Mesendoderm (in vitro differentiated cells): Measurements from ENCODE around the gene ADGRG3.

Experiments used
- DNase-seq: peaks from one replicate; pipeline ENCODE4 v3.0.0; 2013
- H2AK5ac ChIP-seq: 2 replicates; pipeline ENCODE4 v1.6.1; 2013; ENCODE audit warnings: low read length, inconsistent platforms
- H2BK120ac ChIP-seq: 2 replicates; pipeline ENCODE4 v1.6.1; 2013; ENCODE audit warnings: low read depth, mild to moderate bottlenecking, low read length, moderate library complexity, mixed read lengths
- H2BK15ac ChIP-seq: replicated peaks from 2 replicates; pipeline ENCODE4 v1.6.1; 2013; ENCODE audit warnings: low read depth, mild to moderate bottlenecking, moderate library complexity
- H2BK5ac ChIP-seq: 2 replicates; pipeline ENCODE4 v1.6.1; 2013; ENCODE audit warnings: low read length, inconsistent platforms
- H3K18ac ChIP-seq: 2 replicates; pipeline ENCODE4 v1.6.1; 2013; ENCODE audit warnings: mild to moderate bottlenecking, low read length, mixed read lengths
- H3K23ac ChIP-seq: one replicate; pipeline ENCODE4 v1.6.1; 2013; ENCODE audit warnings: low read length
- H3K27ac ChIP-seq: 2 replicates; pipeline ENCODE4 v1.5.1; 2013; ENCODE audit warnings: low read depth, mild to moderate bottlenecking, inconsistent platforms, low read length, moderate library complexity
- H3K27me3 ChIP-seq: 2 replicates; pipeline ENCODE4 v1.6.1; 2013; ENCODE audit warnings: low read length, control low read depth, mild to moderate bottlenecking, inconsistent platforms; ENCODE audit not compliant: insufficient read depth, poor library complexity
- H3K36me3 ChIP-seq: 2 replicates; pipeline ENCODE4 v1.6.1; 2013; ENCODE audit warnings: low read length, inconsistent platforms; ENCODE audit not compliant: control insufficient read depth, insufficient read depth
- H3K4ac ChIP-seq: one replicate; pipeline ENCODE4 v1.6.1; 2013; ENCODE audit warnings: low read depth, mild to moderate bottlenecking, low read length, moderate library complexity
- H3K4me1 ChIP-seq: 2 replicates; pipeline ENCODE4 v1.6.1; 2013; ENCODE audit warnings: low read depth, low read length, inconsistent platforms; ENCODE audit not compliant: control insufficient read depth
- H3K4me2 ChIP-seq: 2 replicates; pipeline ENCODE4 v1.6.1; 2013; ENCODE audit warnings: low read length
- H3K4me3 ChIP-seq: 2 replicates; pipeline ENCODE4 v1.5.1; 2013; ENCODE audit warnings: mild to moderate bottlenecking, low read length
- H3K56ac ChIP-seq: one replicate; pipeline ENCODE4 v1.6.1; 2013; ENCODE audit warnings: low read length
- H3K79me1 ChIP-seq: 2 replicates; pipeline ENCODE4 v1.6.1; 2013; ENCODE audit warnings: low read length, inconsistent platforms
- H3K79me2 ChIP-seq: 2 replicates; pipeline ENCODE4 v1.6.1; 2013; ENCODE audit warnings: mild to moderate bottlenecking, low read length; ENCODE audit not compliant: control insufficient read depth, insufficient read depth
- H3K9ac ChIP-seq: 2 replicates; pipeline ENCODE4 v1.6.1; 2013; ENCODE audit warnings: low read length, inconsistent platforms
- H4K5ac ChIP-seq: one replicate; pipeline ENCODE4 v1.6.1; 2013; ENCODE audit warnings: low read length
- H4K8ac ChIP-seq: one replicate; pipeline ENCODE4 v1.6.1; 2013; ENCODE audit warnings: low read depth, mild to moderate bottlenecking, control low read depth, low read length, moderate library complexity
- WGBS: extraction: QIAGEN DNeasy Blood & Tissue Kit; methylation state at CpG from one replicate; pipeline ENCODE4 v1.1.7; 2013; ENCODE audit warnings: low lambda C conversion rate, missing lambda C conversion rate; ENCODE audit not compliant: insufficient coverage; ENCODE audit errors: extremely low coverage; 5-methylcytosine and 5-hydroxymethylcytosine counted together

Gene ADGRG3

DNA sequence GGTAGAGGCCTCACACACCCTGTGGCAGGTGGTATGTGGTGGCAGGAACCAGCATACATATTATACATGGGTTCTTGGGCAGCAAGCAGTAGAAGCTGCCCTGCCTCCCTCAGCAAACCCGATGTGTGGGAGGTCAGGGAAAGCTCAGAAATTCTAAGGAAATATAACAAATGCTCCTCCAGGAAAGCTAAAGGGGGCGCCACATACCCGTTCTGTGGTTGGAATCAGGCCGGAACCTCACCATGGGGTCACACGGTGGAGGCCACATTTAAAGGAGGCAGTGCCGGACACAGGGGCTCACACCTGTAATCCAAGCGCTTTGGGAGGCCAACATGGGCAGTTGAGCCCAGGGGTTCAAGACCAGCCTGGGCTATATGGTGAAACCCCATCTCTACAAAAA lies 55.1 kb downstream of the ADGRG3 start:
- no peak overlapping the region for H3K27ac ChIP-seq
- H2BK5ac ChIP-seq = no peak overlapping the region
- H3K27me3 ChIP-seq = no peaks in the 10 kb centered on the region
- no peak overlapping the region for H3K4ac ChIP-seq
- no peak overlapping the region for H3K9ac ChIP-seq
- H4K8ac ChIP-seq = no peak overlapping the region
- no peak overlapping the region for H2BK15ac ChIP-seq
- H3K36me3 ChIP-seq = no peaks in the 10 kb centered on the region
- no peak overlapping the region for H3K56ac ChIP-seq
- no peak overlapping the region for H4K5ac ChIP-seq
- no peaks in the 10 kb centered on the region for H3K4me1 ChIP-seq
- H3K79me2 ChIP-seq = no peaks in the 10 kb centered on the region
- DNase-seq = peak; percentile 61
- no peak overlapping the region for H2BK120ac ChIP-seq
- no peak overlapping the region for H3K18ac ChIP-seq
- no CpG with 5 or more reads among the region's 7 CpGs for WGBS
- no peak overlapping the region for H3K23ac ChIP-seq
- H3K4me2 ChIP-seq = no peak overlapping the region
- no peak overlapping the region for H3K4me3 ChIP-seq
- H2AK5ac ChIP-seq = no peak overlapping the region
- H3K79me1 ChIP-seq = no peaks in the 10 kb centered on the region

DNA sequence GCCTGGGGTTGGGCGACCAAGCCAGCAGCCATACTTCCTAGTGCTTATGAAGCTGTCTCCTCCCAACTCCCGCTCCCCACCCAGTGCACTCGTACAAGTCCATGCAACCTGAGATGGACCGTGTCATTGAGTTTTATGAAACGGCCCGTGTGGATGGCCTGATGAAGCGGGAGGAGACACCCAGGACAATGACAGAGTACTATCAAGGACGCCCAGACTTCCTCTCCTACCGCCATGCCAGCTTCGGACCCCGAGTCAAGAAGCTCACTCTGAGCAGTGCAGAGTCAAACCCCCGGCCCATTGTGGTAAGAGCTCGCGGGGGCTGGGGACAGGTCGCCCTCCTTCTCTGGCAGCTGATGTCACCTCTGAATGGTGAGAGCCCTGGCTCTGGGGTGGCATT lies 56.4 kb downstream of the ADGRG3 start:
- Histone ChIP-seq H3K4me1 (no peaks in the 10 kb centered on the region), H4K8ac (no peak overlapping the region), H3K4ac (no peak overlapping the region), H3K27me3 (no peaks in the 10 kb centered on the region), H3K36me3 (no peaks in the 10 kb centered on the region), H3K4me2 (no peak overlapping the region), H4K5ac (no peak overlapping the region), H3K56ac (no peak overlapping the region), H3K27ac (no peak overlapping the region), H3K23ac (no peak overlapping the region), H3K79me2 (no peaks in the 10 kb centered on the region), H2BK120ac (no peak overlapping the region), H2BK5ac (no peak overlapping the region), H3K18ac (no peak overlapping the region), H2AK5ac (no peak overlapping the region), H2BK15ac (no peak overlapping the region), H3K9ac (no peak overlapping the region), H3K79me1 (no peaks in the 10 kb centered on the region), H3K4me3 (no peak overlapping the region)
- DNase-seq = no peak
- WGBS = no CpG with 5 or more reads among the region's 15 CpGs

DNA sequence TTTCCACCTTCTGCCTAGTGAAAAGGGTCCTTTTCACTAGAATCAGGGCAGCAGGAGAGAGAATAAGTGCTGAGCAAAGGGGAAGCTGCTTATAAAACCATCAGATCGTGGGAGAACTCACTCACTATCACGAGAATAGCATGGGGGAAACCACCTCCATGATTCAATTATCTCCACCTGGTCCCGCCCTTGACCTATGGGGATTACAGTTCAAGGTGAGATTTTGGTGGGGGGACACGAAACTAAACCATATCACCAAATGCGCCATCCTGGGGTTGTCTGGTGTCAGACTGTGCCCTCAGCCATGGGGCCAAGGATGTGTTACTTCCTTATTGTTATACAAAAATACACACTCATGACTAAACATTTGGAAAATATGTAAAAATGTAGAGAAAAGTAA lies 57.0 kb downstream of the ADGRG3 start:
- Histone ChIP-seq H3K4me3 (no peak overlapping the region), H3K27me3 (no peaks in the 10 kb centered on the region), H2BK15ac (no peak overlapping the region), H3K18ac (no peak overlapping the region), H2BK5ac (no peak overlapping the region), H2AK5ac (no peak overlapping the region), H3K79me2 (no peaks in the 10 kb centered on the region), H3K4me2 (no peak overlapping the region), H3K4ac (no peak overlapping the region), H3K9ac (no peak overlapping the region), H3K36me3 (no peaks in the 10 kb centered on the region), H3K23ac (no peak overlapping the region), H3K56ac (no peak overlapping the region), H4K5ac (no peak overlapping the region), H4K8ac (no peak overlapping the region), H3K27ac (no peak overlapping the region), H2BK120ac (no peak overlapping the region), H3K79me1 (no peaks in the 10 kb centered on the region), H3K4me1 (no peaks in the 10 kb centered on the region)
- no CpG with 5 or more reads among the region's 5 CpGs for WGBS
- no peak for DNase-seq

DNA sequence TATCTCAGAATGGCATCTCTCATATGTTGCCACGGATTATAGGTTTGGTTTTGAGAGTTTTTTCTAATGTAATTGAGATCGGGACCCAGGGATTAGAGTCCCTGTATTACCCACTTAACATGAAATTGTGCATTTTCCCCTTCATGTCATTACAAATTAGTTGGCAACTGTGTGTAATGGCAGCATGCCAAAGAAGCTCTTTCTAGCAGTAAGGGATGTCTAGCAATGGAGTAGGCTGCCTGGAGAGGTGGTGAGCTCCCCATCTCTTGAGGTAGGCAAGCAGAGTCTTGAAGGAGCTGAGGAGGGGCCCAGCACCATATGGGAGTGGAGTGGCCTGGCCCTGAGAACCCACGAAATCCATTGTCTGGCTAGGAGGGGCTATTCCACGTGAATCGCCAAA lies 57.4 kb downstream of the ADGRG3 start:
- Histone ChIP-seq H3K23ac (no peak overlapping the region), H3K18ac (no peak overlapping the region), H4K8ac (no peak overlapping the region), H3K4me1 (no peaks in the 10 kb centered on the region), H3K4me3 (no peak overlapping the region), H2AK5ac (no peak overlapping the region), H2BK5ac (no peak overlapping the region), H4K5ac (no peak overlapping the region), H3K27me3 (no peaks in the 10 kb centered on the region), H3K36me3 (no peaks in the 10 kb centered on the region), H3K56ac (no peak overlapping the region), H3K27ac (no peak overlapping the region), H3K79me2 (no peaks in the 10 kb centered on the region), H3K4me2 (no peak overlapping the region), H2BK120ac (no peak overlapping the region), H3K79me1 (no peaks in the 10 kb centered on the region), H2BK15ac (no peak overlapping the region), H3K9ac (no peak overlapping the region), H3K4ac (no peak overlapping the region)
- no peak for DNase-seq
- no CpG with 5 or more reads among the region's 5 CpGs for WGBS

- WGBS = no CpG with 5 or more reads among the region's 30 CpGs
- no peaks in the 10 kb centered on the region for H3K36me3 ChIP-seq
- H2BK120ac ChIP-seq = no peak overlapping the region
Measured at GRCh38 chr16:57725976-57726375, 57.9 kb downstream of the ADGRG3 start.

DNA sequence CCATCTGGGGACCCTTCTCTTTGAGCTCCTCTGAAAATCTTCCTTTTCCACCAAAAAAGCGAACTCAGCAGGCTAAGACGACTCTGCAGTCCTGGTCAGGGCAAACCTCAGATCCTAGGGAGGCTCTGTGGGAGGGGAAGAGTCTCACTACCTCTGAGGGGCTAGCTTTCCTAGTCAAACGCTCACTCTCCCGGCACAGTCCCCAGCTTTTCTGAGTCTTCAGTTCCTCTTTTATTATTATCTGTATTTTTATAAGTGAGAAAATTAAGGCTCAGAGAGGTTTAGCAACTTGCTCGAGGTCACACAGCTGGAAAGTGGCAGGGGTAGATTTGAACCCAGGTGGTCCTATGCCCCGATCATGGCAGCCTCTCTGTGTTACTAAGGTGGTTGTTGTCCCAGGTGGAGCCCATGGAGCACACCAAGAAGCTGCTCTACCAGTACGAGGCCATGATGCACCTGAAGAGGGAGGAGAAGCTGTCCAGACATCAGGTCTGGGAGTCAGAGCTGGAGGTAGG lies 58.4 kb downstream of the ADGRG3 start:
- H4K8ac ChIP-seq = no peak overlapping the region
- no peak overlapping the region for H3K9ac ChIP-seq
- no peak overlapping the region for H2BK5ac ChIP-seq
- H3K79me1 ChIP-seq = no peaks in the 10 kb centered on the region
- no peak overlapping the region for H3K4ac ChIP-seq
- no peak overlapping the region for H2BK15ac ChIP-seq
- H3K56ac ChIP-seq = no peak overlapping the region
- H3K4me3 ChIP-seq = no peak overlapping the region
- WGBS = no CpG with 5 or more reads among the region's 7 CpGs
- no peaks in the 10 kb centered on the region for H3K4me1 ChIP-seq
- H3K79me2 ChIP-seq = no peaks in the 10 kb centered on the region
- H3K36me3 ChIP-seq = no peaks in the 10 kb centered on the region
- no peak overlapping the region for H3K4me2 ChIP-seq
- H4K5ac ChIP-seq = no peak overlapping the region
- DNase-seq = no peak
- H3K27me3 ChIP-seq = no peaks in the 10 kb centered on the region
- no peak overlapping the region for H2BK120ac ChIP-seq
- no peak overlapping the region for H3K27ac ChIP-seq
- H3K23ac ChIP-seq = no peak overlapping the region
- H3K18ac ChIP-seq = no peak overlapping the region
- no peak overlapping the region for H2AK5ac ChIP-seq

More at GRCh38 chr16:57725976-57726375, 57.9 kb downstream of the ADGRG3 start:
- Histone ChIP-seq H2AK5ac (no peak overlapping the region), H3K23ac (no peak overlapping the region), H3K79me2 (no peaks in the 10 kb centered on the region), H3K56ac (no peak overlapping the region), H3K27me3 (no peaks in the 10 kb centered on the region), H2BK15ac (no peak overlapping the region), H3K27ac (no peak overlapping the region), H4K5ac (no peak overlapping the region), H3K79me1 (no peaks in the 10 kb centered on the region), H3K18ac (no peak overlapping the region), H3K4me2 (no peak overlapping the region), H4K8ac (no peak overlapping the region), H3K9ac (no peak overlapping the region), H3K4ac (no peak overlapping the region), H2BK5ac (no peak overlapping the region), H3K4me1 (no peaks in the 10 kb centered on the region), H3K4me3 (no peak overlapping the region)
- DNase-seq = no peak
